Measurements from ENCODE around the gene YJEFN3. TPM values are rescaled to one million over a fixed set of nuclear protein-coding genes. Genes with fewer than 3 reads are reported as not detected.

The YJEFN3 gene
- total and polyA plus RNA-seq, 4 donors = 0.75 to 60.1 (median 5.5) TPM

GRCh38 chr19:19526581-19527370, 1.9 kb upstream of the YJEFN3 start:
- Histone ChIP-seq H3K27me3 (ENCODE audit: control insufficient read depth in 1 of 2, insufficient read depth in 2 of 2, low read length in 1 of 2) (no peaks in the 10 kb centered on the region), H3K9me3 (ENCODE audit: control insufficient read depth, low read length) (no peaks in the 10 kb centered on the region), H3K36me3 (ENCODE audit: control insufficient read depth in 1 of 2, insufficient read depth in 2 of 2, low read length in 1 of 2) (no peaks in the 10 kb centered on the region), H3K27ac (ENCODE audit: low read depth in 1 of 2, low read length in 2 of 2) (no peak overlapping the region), H3K4me3 (ENCODE audit: low read length in 2 of 2) (no peak overlapping the region), H3K4me1 (ENCODE audit: control insufficient read depth in 1 of 2, insufficient read depth in 2 of 2, low read length in 2 of 2) (no peaks in the 10 kb centered on the region)
- DNase-seq (no peak), ATAC-seq (ENCODE audit: low FRiP score) (no peak)
- WGBS, 2 donors = 73 to 78% methylated on average over 28 of the region's 28 CpGs
- intact Hi-C loops (cut with DNase I) = no loop called here

DNA sequence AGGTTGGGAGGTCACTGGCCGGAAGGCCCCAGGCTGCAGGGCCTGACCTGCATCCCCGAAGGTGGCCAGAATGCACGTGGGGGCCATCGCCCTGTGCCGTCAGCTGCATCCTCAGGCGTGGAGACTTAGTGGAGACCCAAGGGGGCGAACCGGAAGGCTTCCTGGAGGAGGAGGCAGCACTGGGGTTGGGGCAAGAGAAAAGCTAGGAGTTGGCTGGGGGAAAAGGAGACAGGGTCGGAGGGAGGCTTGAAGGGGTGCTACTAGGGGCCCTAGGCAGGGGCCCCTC, 1.4 kb upstream of the YJEFN3 start:
- 93 to 95% methylated on average over 9 of the region's 9 CpGs for WGBS, 2 donors
- no peak overlapping the region for H3K27ac ChIP-seq (ENCODE audit: low read depth in 1 of 2, low read length in 2 of 2)
- no peaks in the 10 kb centered on the region for H3K27me3 ChIP-seq (ENCODE audit: control insufficient read depth in 1 of 2, insufficient read depth in 2 of 2, low read length in 1 of 2)
- H3K4me3 ChIP-seq (ENCODE audit: low read length in 2 of 2) = no peak overlapping the region
- DNase-seq (no peak), ATAC-seq (ENCODE audit: low FRiP score) (no peak)
- no peaks in the 10 kb centered on the region for H3K36me3 ChIP-seq (ENCODE audit: control insufficient read depth in 1 of 2, insufficient read depth in 2 of 2, low read length in 1 of 2)
- no peaks in the 10 kb centered on the region for H3K9me3 ChIP-seq (ENCODE audit: control insufficient read depth, low read length)
- intact Hi-C loops (cut with DNase I) = no loop called here
- H3K4me1 ChIP-seq (ENCODE audit: control insufficient read depth in 1 of 2, insufficient read depth in 2 of 2, low read length in 2 of 2) = no peaks in the 10 kb centered on the region

DNA sequence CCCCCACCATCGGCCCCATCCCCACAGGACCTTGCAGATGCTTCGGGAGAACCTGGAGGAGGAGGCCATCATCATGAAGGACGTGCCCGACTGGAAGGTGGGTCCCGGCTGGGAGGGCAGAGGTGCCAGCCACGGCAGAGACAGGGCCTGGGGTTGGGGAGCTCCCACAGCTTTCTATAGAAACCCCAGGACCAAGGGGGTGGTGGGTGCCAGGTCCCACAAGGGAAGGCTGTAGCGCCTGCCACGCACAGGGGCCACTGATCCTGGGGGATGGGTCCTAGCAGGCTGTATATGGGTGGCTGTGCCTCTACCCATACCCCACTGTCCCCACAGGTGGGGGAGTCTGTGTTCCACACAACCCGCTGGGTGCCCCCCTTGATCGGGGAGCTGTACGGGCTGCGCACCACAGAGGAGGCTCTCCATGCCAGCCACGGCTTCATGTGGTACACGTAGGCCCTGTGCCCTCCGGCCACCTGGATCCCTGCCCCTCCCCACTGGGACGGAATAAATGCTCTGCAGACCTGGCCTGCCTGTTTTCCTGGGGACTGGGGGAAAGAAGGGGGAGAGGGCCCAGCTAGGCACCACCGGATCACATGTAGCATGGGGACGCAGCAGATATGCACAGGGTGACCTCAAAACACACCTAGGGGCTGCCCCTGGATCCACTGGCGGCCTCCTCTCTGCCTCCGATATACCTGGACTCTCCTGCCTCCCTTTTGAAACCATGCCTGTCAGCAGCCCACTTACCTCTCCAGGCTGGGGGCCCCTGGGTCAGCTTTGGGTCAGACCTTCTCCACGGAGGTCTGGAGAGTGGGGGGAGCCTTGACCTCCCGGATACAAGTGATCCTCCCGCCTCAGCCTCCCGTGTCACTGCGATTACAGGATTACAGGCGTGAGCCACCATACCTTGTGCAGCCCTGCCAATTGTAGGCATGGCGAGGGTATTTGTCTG, 761 bp upstream of the YJEFN3 start:
- H3K9me3 ChIP-seq (ENCODE audit: control insufficient read depth, low read length) = no peaks in the 10 kb centered on the region
- ATAC-seq (ENCODE audit: low FRiP score) = no peak
- DNase-seq = no peak
- no peak overlapping the region for H3K27ac ChIP-seq (ENCODE audit: low read depth in 1 of 2, low read length in 2 of 2)
- intact Hi-C loops (cut with DNase I) = no loop called here
- no peaks in the 10 kb centered on the region for H3K27me3 ChIP-seq (ENCODE audit: control insufficient read depth in 1 of 2, insufficient read depth in 2 of 2, low read length in 1 of 2)
- no peak overlapping the region for H3K4me3 ChIP-seq (ENCODE audit: low read length in 2 of 2)
- H3K4me1 ChIP-seq (ENCODE audit: control insufficient read depth in 1 of 2, insufficient read depth in 2 of 2, low read length in 2 of 2) = no peaks in the 10 kb centered on the region
- 91 to 92% methylated on average over 26 to 27 of the region's 27 CpGs for WGBS, 2 donors
- H3K36me3 ChIP-seq (ENCODE audit: control insufficient read depth in 1 of 2, insufficient read depth in 2 of 2, low read length in 1 of 2) = no peaks in the 10 kb centered on the region

DNA sequence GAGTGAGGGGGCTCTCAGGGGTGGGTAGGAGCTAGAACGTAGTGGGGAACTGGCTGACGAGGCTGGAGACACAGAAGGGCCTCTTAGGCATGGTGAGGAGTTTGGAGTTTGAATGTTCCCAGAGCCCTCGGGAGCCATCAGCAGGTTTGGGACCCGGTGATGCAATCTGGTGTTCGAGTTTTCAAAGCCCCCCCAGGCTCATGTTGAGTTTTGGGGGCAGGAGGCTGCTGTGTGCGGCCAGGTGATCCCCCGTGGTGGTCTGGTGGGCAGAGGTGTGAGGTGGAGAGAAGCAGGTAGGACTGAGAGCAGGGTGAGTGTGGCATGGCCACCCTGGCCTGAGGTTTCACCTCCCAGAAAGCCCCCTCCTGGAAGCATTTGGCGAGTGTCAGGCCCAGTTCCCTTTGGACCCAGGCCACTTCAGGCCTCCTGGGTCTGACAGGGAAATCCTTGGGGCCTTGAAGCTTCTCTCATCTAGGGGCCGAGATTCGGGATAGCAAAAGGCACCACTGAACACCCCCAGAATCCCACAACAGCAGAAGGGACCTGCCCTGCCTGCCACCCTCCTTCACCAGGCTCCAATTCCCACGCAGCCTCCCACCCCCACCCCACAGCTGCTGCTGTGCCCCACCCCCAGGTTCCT, 1.2 kb downstream of the YJEFN3 start:
- 67 to 73% methylated on average over 11 of the region's 11 CpGs for WGBS, 2 donors
- H3K4me1 ChIP-seq (ENCODE audit: control insufficient read depth in 1 of 2, insufficient read depth in 2 of 2, low read length in 2 of 2) = no peaks in the 10 kb centered on the region
- intact Hi-C loops (cut with DNase I) = loop anchor here in 1 of 2 donors (5.0 kb wide), 2 partner anchors 112 to 432 kb away; partner anchors contain the start of gene GMIP
- ATAC-seq (ENCODE audit: low FRiP score) (no peak), DNase-seq (no peak)
- no peak overlapping the region for H3K27ac ChIP-seq (ENCODE audit: low read depth in 1 of 2, low read length in 2 of 2)
- H3K36me3 ChIP-seq (ENCODE audit: control insufficient read depth in 1 of 2, insufficient read depth in 2 of 2, low read length in 1 of 2) = no peaks in the 10 kb centered on the region
- no peak overlapping the region for H3K4me3 ChIP-seq (ENCODE audit: low read length in 2 of 2)
- no peaks in the 10 kb centered on the region for H3K9me3 ChIP-seq (ENCODE audit: control insufficient read depth, low read length)
- no peaks in the 10 kb centered on the region for H3K27me3 ChIP-seq (ENCODE audit: control insufficient read depth in 1 of 2, insufficient read depth in 2 of 2, low read length in 1 of 2)

- Histone ChIP-seq H3K9me3 (ENCODE audit: control insufficient read depth, low read length) (no peaks in the 10 kb centered on the region), H3K27ac (ENCODE audit: low read depth in 1 of 2, low read length in 2 of 2) (no peak overlapping the region), H3K4me1 (ENCODE audit: control insufficient read depth in 1 of 2, insufficient read depth in 2 of 2, low read length in 2 of 2) (no peaks in the 10 kb centered on the region), H3K36me3 (ENCODE audit: control insufficient read depth in 1 of 2, insufficient read depth in 2 of 2, low read length in 1 of 2) (no peaks in the 10 kb centered on the region), H3K4me3 (ENCODE audit: low read length in 2 of 2) (no peak overlapping the region), H3K27me3 (ENCODE audit: control insufficient read depth in 1 of 2, insufficient read depth in 2 of 2, low read length in 1 of 2) (no peaks in the 10 kb centered on the region)
- ATAC-seq (ENCODE audit: low FRiP score) (no peak), DNase-seq (no peak)
- intact Hi-C loops (cut with DNase I) = loop anchor here in 1 of 2 donors (5.0 kb wide), 2 partner anchors 112 to 432 kb away; partner anchors contain the start of gene GMIP
- WGBS, 2 donors = 44 to 48% methylated on average over 9 of the region's 9 CpGs
Measured at GRCh38 chr19:19530423-19530804, 1.7 kb downstream of the YJEFN3 start.

- ATAC-seq (ENCODE audit: low FRiP score) (no peak), DNase-seq (no peak)
- no peaks in the 10 kb centered on the region for H3K27me3 ChIP-seq (ENCODE audit: control insufficient read depth in 1 of 2, insufficient read depth in 2 of 2, low read length in 1 of 2)
- H3K27ac ChIP-seq (ENCODE audit: low read depth in 1 of 2, low read length in 2 of 2) = no peak overlapping the region
- no peak overlapping the region for H3K4me3 ChIP-seq (ENCODE audit: low read length in 2 of 2)
- H3K9me3 ChIP-seq (ENCODE audit: control insufficient read depth, low read length) = no peaks in the 10 kb centered on the region
- intact Hi-C loops (cut with DNase I) = loop anchor here in 1 of 2 donors (5.0 kb wide), 2 partner anchors 111 to 431 kb away; partner anchors contain the start of gene GMIP
- 85 to 89% methylated on average over 4 of the region's 4 CpGs for WGBS, 2 donors
- H3K36me3 ChIP-seq (ENCODE audit: control insufficient read depth in 1 of 2, insufficient read depth in 2 of 2, low read length in 1 of 2) = no peaks in the 10 kb centered on the region
- no peaks in the 10 kb centered on the region for H3K4me1 ChIP-seq (ENCODE audit: control insufficient read depth in 1 of 2, insufficient read depth in 2 of 2, low read length in 2 of 2)
Measured at GRCh38 chr19:19530889-19531288, 2.2 kb downstream of the YJEFN3 start.

DNA sequence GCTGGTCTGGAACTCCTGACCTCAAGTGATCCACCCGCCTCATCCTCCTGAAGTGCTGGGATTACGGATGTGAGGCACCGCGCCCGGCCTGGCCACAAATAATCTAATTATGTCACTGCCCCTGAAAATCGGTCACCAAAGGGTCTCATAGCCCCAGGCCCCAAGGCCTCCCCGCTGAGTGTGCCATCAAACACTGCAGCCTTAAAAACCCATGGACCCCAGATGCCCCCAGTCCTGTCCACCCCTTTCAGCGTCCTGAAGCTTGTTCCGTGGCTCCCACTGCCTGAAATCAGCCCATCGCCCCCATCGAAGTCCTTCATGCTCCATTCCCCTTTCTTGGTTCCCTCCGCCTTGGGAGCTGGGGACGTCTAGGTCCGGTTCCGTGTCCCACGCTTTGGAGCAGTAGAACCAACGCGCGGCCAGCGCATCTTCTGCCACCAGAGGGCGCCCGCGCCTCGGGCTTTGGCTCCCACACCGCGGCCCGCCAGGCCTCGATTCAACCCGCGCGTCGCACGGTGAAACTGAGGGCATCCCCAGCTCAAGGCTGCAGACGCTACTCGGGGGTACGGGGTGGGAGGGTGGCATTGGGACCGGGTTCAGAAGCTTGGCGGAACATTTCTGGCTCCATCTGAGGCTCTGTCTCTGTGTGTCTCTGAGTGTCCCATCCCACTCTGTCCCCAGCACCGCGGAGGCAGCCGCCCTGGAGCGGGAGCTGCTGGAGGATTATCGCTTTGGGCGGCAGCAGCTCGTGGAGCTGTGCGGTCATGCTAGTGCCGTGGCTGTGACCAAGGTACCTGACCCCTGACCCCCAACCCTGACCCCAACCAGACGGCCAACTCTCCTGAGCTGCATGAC, 3.5 kb downstream of the YJEFN3 start:
- no peaks in the 10 kb centered on the region for H3K4me1 ChIP-seq (ENCODE audit: control insufficient read depth in 1 of 2, insufficient read depth in 2 of 2, low read length in 2 of 2)
- WGBS, 2 donors = 22 to 23% methylated on average over 48 of the region's 48 CpGs
- intact Hi-C loops (cut with DNase I) = loop anchor here (1.0 to 5.0 kb wide), 4 partner anchors 110 to 430 kb away; partner anchors contain the start of gene GMIP (in 1 of the 2)
- ATAC-seq (ENCODE audit: low FRiP score) (peak; percentile 85), DNase-seq (peak; percentile 88 to 97)
- H3K27me3 ChIP-seq (ENCODE audit: control insufficient read depth in 1 of 2, insufficient read depth in 2 of 2, low read length in 1 of 2) = no peaks in the 10 kb centered on the region
- no peak overlapping the region for H3K4me3 ChIP-seq (ENCODE audit: low read length in 2 of 2)
- H3K9me3 ChIP-seq (ENCODE audit: control insufficient read depth, low read length) = no peaks in the 10 kb centered on the region
- no peak overlapping the region for H3K27ac ChIP-seq (ENCODE audit: low read depth in 1 of 2, low read length in 2 of 2)
- H3K36me3 ChIP-seq (ENCODE audit: control insufficient read depth in 1 of 2, insufficient read depth in 2 of 2, low read length in 1 of 2) = no peaks in the 10 kb centered on the region

All from aorta (tissue), 5 donors.